ENCODE results near the gene MCC.

MCC gene

DNA sequence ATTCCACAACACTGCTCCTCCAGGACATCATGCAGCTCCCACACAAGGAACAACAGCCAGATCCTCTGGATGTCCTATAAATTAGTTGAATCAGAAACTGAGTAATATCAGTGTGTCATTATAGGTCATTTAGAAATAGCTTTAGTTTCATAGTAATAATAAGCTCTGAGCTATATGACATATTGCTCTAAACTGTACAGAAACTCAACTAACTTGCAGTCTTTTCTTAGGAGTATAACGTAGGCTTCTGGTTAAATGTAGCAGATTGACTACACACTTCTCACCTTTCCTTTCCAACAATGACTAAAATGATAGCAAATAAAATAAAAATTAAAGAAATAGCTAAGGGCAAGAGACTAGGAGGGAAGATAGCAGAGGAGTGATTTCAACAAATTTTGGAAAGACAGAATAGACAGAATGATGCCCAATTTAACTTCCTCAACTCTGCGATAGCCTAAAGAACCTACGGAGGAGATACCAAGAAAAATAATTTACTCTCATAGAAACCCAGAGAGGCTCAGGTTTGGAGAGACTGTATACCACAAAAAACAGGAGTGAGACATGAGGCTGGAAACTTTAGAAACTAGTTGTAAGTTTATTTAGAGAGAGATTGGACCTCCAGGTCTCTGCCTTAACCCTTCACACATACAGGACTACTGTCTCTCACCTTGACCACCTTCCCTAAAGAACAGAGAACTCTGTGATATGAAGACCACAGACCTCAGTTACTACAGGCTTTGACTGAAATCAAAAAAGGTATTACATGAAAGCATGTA lies 247.1 kb downstream of the MCC start:
- DNase-seq: no peak

GRCh38 chr5:113240032-113240431 lies 248.2 kb downstream of the MCC start:
- DNase-seq: no peak

- DNase-seq: no peak
These were observed 250.4 kb downstream of the MCC start for GRCh38 chr5:113237893-113238292.

GRCh38 chr5:113236536-113237288 lies 251.5 kb downstream of the MCC start:
- no peak for DNase-seq

DNA sequence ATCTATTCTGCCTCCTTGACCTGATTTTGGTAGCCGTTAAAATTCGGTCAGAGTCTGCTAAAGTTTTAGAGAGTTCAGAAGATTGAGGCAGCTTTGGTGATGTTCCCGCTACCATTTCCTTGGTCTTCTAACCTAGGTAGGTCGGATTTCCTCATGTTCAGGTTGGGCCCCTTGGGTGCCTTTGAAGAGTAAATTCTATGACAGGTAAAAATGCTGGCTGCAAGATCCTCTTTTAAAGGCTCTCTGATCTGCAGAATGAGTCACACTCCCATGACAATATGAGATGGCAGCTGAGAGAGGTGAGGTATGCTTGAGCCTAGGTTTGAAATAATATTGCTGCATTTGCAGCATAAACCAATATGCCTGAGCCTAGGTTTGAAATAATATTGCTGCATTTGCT lies 252.4 kb downstream of the MCC start:
- DNase-seq: no peak

GRCh38 chr5:113234546-113234945 lies 253.7 kb downstream of the MCC start:
- no peak for DNase-seq

DNA sequence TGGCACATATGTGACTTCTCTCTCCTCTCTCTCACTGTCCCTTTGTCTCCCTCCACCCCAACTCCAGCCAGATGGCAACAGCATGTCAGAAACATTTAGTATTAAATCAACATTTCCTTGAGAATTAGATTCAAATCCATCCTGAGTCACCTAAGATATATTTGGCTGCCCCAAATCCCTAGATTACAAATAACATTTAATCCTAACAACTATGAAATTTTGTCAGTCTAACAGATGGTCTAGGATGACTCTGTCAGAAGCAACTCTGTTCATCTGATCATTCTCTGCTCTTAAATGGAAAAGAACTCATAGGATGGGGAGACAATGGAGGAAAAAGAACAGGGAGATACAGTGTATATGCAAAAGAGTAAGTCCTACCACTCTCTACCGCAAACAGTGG lies 254.6 kb downstream of the MCC start:
- no peak for DNase-seq

DNA sequence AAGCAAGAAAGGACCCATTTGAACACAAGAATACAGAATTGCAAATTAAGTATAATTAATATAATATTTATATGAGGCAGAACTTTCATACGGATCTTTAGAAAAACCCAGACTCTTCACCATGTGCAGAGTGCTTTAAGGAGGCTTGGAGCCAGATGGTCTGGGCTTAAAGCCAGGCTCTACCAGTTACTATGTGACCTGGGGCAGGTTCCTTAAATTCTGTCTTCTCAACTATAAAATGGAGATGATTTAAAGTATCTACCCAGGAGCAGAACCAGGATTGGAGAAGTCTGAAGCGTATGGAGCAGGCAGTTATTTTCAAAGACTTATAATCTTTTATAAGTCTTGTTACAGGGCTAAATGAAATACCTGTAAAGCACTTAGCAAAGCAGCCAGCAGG lies 255.6 kb downstream of the MCC start:
- no peak for DNase-seq

- DNase-seq: no peak
These were observed 256.0 kb downstream of the MCC start for GRCh38 chr5:113232221-113232620.

DNA sequence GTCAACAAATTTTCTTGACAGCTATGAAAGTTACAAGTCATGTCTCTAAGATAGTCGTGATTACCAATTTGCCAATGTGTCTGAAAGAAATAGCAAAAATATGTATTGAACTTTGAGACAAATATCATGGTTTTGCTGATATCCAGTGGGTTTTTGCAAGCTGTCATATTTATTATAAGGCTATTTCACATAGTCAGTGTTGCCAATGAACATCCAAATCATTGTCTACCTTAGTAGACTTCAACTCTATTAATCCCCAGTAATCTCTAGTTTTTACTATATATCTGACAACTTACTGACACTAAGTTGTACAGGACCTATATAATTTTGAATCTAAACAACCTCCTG lies 256.6 kb downstream of the MCC start:
- DNase-seq: no peak

GRCh38 chr5:113230711-113231652 lies 257.3 kb downstream of the MCC start:
- no peak for DNase-seq

DNA sequence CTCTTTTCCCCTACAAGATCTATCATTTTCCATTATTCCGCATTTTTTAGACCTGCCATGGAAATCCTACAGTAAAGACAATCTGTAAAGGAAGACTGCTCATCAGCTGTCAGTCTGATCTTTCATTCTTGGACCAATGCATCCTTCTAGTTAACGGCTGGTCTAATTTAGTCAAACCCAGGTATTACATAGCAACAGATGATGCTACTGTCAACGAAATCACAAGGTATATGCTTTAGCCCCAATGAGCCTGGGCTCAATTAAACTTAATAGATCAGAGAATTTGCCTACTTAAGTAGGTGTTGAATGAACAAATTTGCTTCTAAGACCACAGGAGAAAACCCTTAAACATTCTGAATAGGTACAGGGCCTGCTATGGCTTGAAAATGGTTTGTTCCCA lies 260.5 kb downstream of the MCC start:
- no peak for DNase-seq

DNA sequence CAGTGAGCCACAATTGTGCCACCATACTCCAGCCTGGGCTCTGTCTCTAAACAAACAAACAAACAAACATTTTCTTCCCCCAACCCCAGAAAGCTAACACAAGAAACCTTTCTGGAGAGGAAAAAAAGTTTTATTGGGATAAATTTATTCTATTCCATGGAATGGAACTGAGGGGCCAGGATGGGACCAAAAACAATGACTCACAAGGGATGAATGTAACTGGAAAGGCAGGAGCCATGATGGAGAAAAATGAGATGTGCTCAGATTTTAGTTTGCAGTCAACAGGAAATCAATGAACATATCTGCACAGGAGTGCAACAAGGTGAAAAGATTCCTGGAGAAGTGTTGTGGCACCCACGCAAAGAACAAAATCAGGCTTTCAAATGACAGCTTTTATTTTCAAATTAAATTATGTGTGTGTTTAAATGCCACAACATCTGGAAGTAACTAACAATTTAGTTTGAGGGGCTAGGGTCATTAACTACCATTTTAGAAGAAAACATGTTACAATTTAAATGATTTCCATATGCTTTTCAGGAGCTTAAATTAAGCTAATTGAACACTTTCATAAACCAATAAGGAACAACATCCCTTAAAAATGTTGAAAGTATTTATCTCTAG lies 262.0 kb downstream of the MCC start:
- no peak for DNase-seq

DNA sequence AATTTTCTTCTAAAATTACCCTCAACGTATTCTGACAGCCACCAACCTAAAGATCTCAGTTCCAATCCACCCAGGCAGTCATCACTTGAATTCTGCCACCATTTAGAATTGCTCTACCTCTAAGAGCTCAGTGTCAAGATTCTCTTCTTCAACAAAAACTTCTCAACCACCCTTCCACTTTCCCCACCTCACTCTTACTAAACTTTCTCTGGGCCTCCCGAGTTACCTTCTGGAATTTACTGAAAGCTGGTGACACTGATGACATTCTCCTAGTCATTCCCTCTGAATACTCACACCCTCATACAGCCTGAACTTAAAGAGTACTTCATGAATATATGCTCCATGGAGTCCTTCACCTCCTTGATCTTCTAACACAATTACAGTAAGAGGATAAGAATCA lies 263.0 kb downstream of the MCC start:
- no peak for DNase-seq

DNA sequence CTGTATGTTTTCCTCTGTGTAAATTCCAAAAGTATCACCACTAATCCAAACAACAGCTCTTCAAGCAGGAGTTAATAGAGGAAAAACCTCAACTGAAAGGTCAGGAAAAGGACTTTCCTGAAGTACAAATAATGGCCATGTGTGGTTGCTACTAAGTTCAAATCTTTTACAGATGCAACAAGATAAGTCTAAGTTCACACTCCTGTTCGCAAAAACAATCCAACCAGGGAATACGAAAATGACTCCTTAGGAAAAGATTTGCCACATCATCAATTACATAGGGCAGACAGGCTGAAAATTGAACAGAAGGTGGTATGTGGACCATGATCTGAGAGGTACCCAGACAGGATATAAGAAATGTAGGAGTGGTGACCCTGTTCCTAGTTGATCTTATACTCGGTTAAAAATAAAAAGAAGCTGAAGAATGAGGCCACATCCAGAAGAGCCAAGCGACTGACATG lies 263.6 kb downstream of the MCC start:
- no peak for DNase-seq

GRCh38 chr5:113223831-113224604 lies 264.2 kb downstream of the MCC start:
- no peak for DNase-seq

DNA sequence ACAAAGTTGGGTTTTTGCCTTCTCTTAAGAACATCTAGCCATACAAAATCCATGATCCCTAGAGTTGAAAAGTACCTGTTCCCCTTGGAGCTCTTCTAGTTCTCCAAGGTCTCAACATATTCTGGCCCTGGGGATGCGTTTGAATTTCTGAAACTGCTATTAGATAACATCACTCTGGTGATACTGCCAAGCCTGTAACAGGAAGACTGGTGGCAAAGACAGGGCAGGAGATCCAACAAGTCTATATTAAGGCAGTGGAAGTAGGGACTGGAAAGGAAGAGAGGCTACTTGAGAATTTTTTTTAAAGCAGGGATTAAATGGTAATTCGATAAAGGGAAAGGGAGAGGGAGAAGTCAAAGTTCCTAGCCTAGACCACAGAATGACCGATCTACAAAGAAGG lies 264.9 kb downstream of the MCC start:
- no peak for DNase-seq

- DNase-seq: no peak
These were observed 266.7 kb downstream of the MCC start for GRCh38 chr5:113221294-113222176.

GRCh38 chr5:113219695-113220094 lies 268.6 kb downstream of the MCC start:
- DNase-seq: no peak

DNA sequence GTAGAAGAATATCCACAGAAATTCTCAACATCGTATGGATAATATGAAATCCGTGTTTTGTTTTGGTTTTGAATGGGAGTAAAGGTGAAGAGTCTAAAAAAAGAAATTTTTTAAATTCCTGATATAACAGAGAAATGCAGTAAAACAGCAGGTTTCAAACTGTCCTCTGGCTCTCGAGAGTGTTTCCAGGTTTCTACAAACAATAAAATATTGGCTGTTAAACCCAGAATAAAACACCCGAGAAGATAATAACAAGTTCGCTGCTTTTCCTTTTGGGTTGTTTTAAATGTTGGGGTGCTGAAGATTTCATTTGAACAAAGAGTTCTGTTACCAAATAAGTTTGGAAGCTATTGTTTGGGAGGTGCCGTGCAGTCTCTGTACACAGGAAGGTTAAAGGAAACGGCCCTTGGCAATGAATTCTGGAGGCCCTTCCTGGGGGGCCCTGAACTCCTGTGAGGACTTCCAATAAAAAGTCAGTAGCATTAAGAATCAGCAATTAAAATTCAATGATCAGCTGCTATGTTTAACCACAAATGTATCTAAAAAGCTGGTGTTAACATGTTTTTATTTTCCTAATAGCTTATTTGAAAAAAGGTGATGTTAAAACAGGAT lies 269.2 kb downstream of the MCC start:
- no peak for DNase-seq

- DNase-seq: no peak
These were observed 270.1 kb downstream of the MCC start for GRCh38 chr5:113218200-113218599.
